IMR-90 (cell line): Measurements from ENCODE around the gene LAMC3. TPM values are rescaled to one million over a fixed set of nuclear protein-coding genes. Genes with fewer than 3 reads are reported as not detected.

ENCODE experiments used
- ATAC-seq: fragments of 200-7000 bp; cut with Tn5 transposase; 2 replicates; pipeline ENCODE4 v1.9.1; 2020; ENCODE audit warnings: low read depth, mild to moderate bottlenecking, moderate library complexity
- BruUV-seq: library from RNA; stranded (reverse); fragments of 400-500 nt; replicated peaks from 2 replicates; lab custom pipeline; 2021; lab: Mats Ljungman, UMichigan
- CTCF ChIA-PET: fragments of 300-600 bp; formaldehyde crosslinking; extraction: SDS; loops from one replicate; lab custom pipeline; 2021; ENCODE audit warnings: antibody characterized with exemption; lab: Yijun Ruan, JAX
- POLR2A ChIA-PET: fragments of 300-600 bp; sonication (Branson Sonifier 250); formaldehyde crosslinking; loops from one replicate; lab custom pipeline; 2022; ENCODE audit warnings: antibody characterized with exemption; ENCODE audit not compliant: unreplicated experiment; lab: Charles Lee
- DNase-seq: peaks from one replicate; pipeline ENCODE4 v3.0.0; 2013
- H2AFZ ChIP-seq: replicated peaks from 2 replicates; pipeline ENCODE3; 2013; ENCODE audit warnings: low read length, mild to moderate bottlenecking; ENCODE audit not compliant: poor library complexity
- H2AK5ac ChIP-seq: 2 replicates; pipeline ENCODE4 v1.6.1; 2013; ENCODE audit warnings: low read depth, low read length, inconsistent platforms
- H2AK9ac ChIP-seq: replicated peaks from 2 replicates; pipeline ENCODE3; 2013; ENCODE audit warnings: mild to moderate bottlenecking, low read depth, low read length, moderate library complexity; ENCODE audit not compliant: poor library complexity
- H2BK120ac ChIP-seq: 2 replicates; pipeline ENCODE4 v1.6.1; 2013; ENCODE audit warnings: low read depth, low read length, inconsistent platforms
- H2BK15ac ChIP-seq: 3 replicates; pipeline ENCODE4 v1.6.1; 2013; ENCODE audit warnings: low read depth, low read length, inconsistent platforms
- H2BK20ac ChIP-seq: 2 replicates; pipeline ENCODE4 v1.6.1; 2013; ENCODE audit warnings: low read depth, mild to moderate bottlenecking, inconsistent platforms, low read length, moderate library complexity
- H2BK5ac ChIP-seq: 2 replicates; pipeline ENCODE4 v1.6.1; 2013; ENCODE audit warnings: mild to moderate bottlenecking, low read depth, low read length, inconsistent platforms; ENCODE audit not compliant: poor library complexity, severe bottlenecking
- H3K14ac ChIP-seq: replicated peaks from 2 replicates; pipeline ENCODE4 v1.6.1; 2013; ENCODE audit warnings: low read depth, low read length, inconsistent platforms
- H3K18ac ChIP-seq: 2 replicates; pipeline ENCODE4 v1.6.1; 2013; ENCODE audit warnings: low read depth, low read length, control low read depth
- H3K23ac ChIP-seq: 2 replicates; pipeline ENCODE4 v1.6.1; 2013; ENCODE audit warnings: low read depth, low read length, inconsistent platforms
- H3K27ac ChIP-seq: 2 replicates; pipeline ENCODE4 v1.5.1; 2013; ENCODE audit warnings: mild to moderate bottlenecking, control low read depth, low read length; ENCODE audit not compliant: insufficient read depth
- H3K27me3 ChIP-seq: 2 replicates; pipeline ENCODE4 v1.6.1; 2013; ENCODE audit warnings: low read length; ENCODE audit not compliant: control insufficient read depth, insufficient read depth
- H3K36me3 ChIP-seq: 2 replicates; pipeline ENCODE4 v1.6.1; 2013; ENCODE audit warnings: low read length, mixed read lengths; ENCODE audit not compliant: control insufficient read depth, insufficient read depth
- H3K4ac ChIP-seq: 2 replicates; pipeline ENCODE4 v1.6.1; 2013; ENCODE audit warnings: low read depth, low read length, inconsistent platforms
- H3K4me1 ChIP-seq: 2 replicates; pipeline ENCODE4 v1.6.1; 2013; ENCODE audit warnings: low read length, mixed read lengths; ENCODE audit not compliant: control insufficient read depth, insufficient read depth
- H3K4me2 ChIP-seq: 2 replicates; pipeline ENCODE4 v1.6.1; 2013; ENCODE audit warnings: low read depth, mild to moderate bottlenecking, control low read depth, low read length, moderate library complexity
- H3K4me3 ChIP-seq: 2 replicates; pipeline ENCODE4 v1.5.1; 2013; ENCODE audit warnings: low read depth, mild to moderate bottlenecking, control low read depth, low read length, moderate library complexity; ENCODE audit not compliant: insufficient read depth
- H3K56ac ChIP-seq: 2 replicates; pipeline ENCODE4 v1.6.1; 2013; ENCODE audit warnings: low read length, inconsistent platforms; ENCODE audit not compliant: insufficient read depth; ENCODE audit errors: extremely low read depth
- H3K79me1 ChIP-seq, 2 experiments: 2 replicates each; pipeline ENCODE4 v1.6.1; 2013; ENCODE audit warnings: low read length in 2 of 2, inconsistent platforms in 1 of 2, low read depth in 1 of 2
- H3K9ac ChIP-seq: 2 replicates; pipeline ENCODE4 v1.6.1; 2013; ENCODE audit warnings: low read depth, low read length, control low read depth
- H3K9me1 ChIP-seq: 2 replicates; pipeline ENCODE4 v1.6.1; 2013; ENCODE audit warnings: low read length, inconsistent platforms; ENCODE audit not compliant: insufficient read depth
- H3K9me3 ChIP-seq: 2 replicates; pipeline ENCODE4 v1.6.1; 2013; ENCODE audit warnings: low read length; ENCODE audit not compliant: control insufficient read depth, insufficient read depth
- H4K20me1 ChIP-seq: 2 replicates; pipeline ENCODE4 v1.6.1; 2013; ENCODE audit warnings: low read length, inconsistent platforms; ENCODE audit not compliant: insufficient read depth
- H4K5ac ChIP-seq: 2 replicates; pipeline ENCODE4 v1.6.1; 2013; ENCODE audit warnings: mild to moderate bottlenecking, low read depth, low read length, control low read depth
- H4K8ac ChIP-seq, 2 experiments: 2 replicates each; pipeline ENCODE4 v1.6.1; 2013; ENCODE audit warnings: low read depth in 2 of 2, low read length in 2 of 2, control low read depth in 1 of 2, inconsistent platforms in 1 of 2
- H4K91ac ChIP-seq: 2 replicates; pipeline ENCODE4 v1.6.1; 2013; ENCODE audit warnings: low read depth, low read length, inconsistent platforms; ENCODE audit not compliant: insufficient read depth
- BHLHE40 ChIP-seq: fragments of 150-350 bp; IDR thresholded peaks from 2 replicates; pipeline ENCODE4 v1.6.1; 2016; ENCODE audit warnings: mild to moderate bottlenecking, low read depth, low read length
- CEBPB ChIP-seq: IDR thresholded peaks from 2 replicates; pipeline ENCODE4 v1.6.1; 2012; ENCODE audit warnings: low read depth, low read length, improper control_type of control experiment
- CHD1 ChIP-seq: IDR thresholded peaks from 2 replicates; pipeline ENCODE4 v1.6.1; 2012; ENCODE audit warnings: low read depth, low read length, improper control_type of control experiment
- FOS ChIP-seq: fragments of 150-350 bp; IDR thresholded peaks from 2 replicates; pipeline ENCODE4 v1.6.1; 2016; ENCODE audit warnings: low read depth, low read length
- MAFK ChIP-seq: IDR thresholded peaks from 2 replicates; pipeline ENCODE4 v1.6.1; 2012; ENCODE audit warnings: low read depth, low read length, improper control_type of control experiment
- MXI1 ChIP-seq: IDR thresholded peaks from 2 replicates; pipeline ENCODE4 v1.6.1; 2012; ENCODE audit warnings: low read depth, mild to moderate bottlenecking, low read length, moderate library complexity, borderline replicate concordance
- POLR2A ChIP-seq: IDR thresholded peaks from 2 replicates; pipeline ENCODE4 v1.6.1; 2012; ENCODE audit warnings: mild to moderate bottlenecking, low read depth, low read length
- SMC3 ChIP-seq: fragments of 150-350 bp; IDR thresholded peaks from 2 replicates; pipeline ENCODE4 v1.6.1; 2016; ENCODE audit warnings: low read depth, mild to moderate bottlenecking, antibody characterized with exemption, low read length, moderate library complexity
- WGBS, 2 experiments: methylation state at CpG; one replicate each; pipeline versions ENCODE4 v1.1.5 to v1.1.7; 2013; ENCODE audit warnings: missing lambda C conversion rate in 2 of 2; ENCODE audit not compliant: insufficient read length in 1 of 2; ENCODE audit errors: extremely low coverage in 2 of 2; 5-methylcytosine and 5-hydroxymethylcytosine counted together
- dilution Hi-C: fragments of 300-500 bp; cut with HindIII; formaldehyde crosslinking; loops from one replicate; pipeline ENCODE4 v1.14.3; 2018; ENCODE audit warnings: low sequenced_read_pairs; ENCODE audit not compliant: unreplicated experiment
- in situ Hi-C: fragments of 300-500 bp; cut with MboI; formaldehyde crosslinking; loops from 3 replicates; pipeline ENCODE4 v1.14.3; 2019; ENCODE audit warnings: low sequenced_read_pairs, inconsistent platforms, mixed read lengths
- intact Hi-C: fragments of 100-400 bp; cut with micrococcal nuclease; formaldehyde crosslinking; loops from 2 replicates; pipeline ENCODE4 v1.10.0; 2022
- polyA plus RNA-seq, 3 experiments: library from polyadenylated mRNA; depleted of rRNA; stranded (reverse); fragments of >200 nt; gene quantifications; 2 replicates each; pipeline ENCODE4 v1.2.3, GENCODE V29; 2012; ENCODE audit warnings: low replicate concordance in 1 of 3
- total RNA-seq: library from RNA; depleted of rRNA; stranded (reverse); fragments of >200 nt; gene quantifications from 2 replicates; pipeline ENCODE4 v1.2.3, GENCODE V29; 2012
- TF ChIP-seq, protein P1 (sequence below): fragments of 150-350 bp; IDR thresholded peaks from 2 replicates; pipeline ENCODE4 v1.6.1; 2017; ENCODE audit warnings: mild to moderate bottlenecking, antibody characterized with exemption, low read length, low read depth

Gene LAMC3
- total and polyA plus RNA-seq, 2 of the 4 experiments (the other 2 are of a cell fraction): not detected

DNA sequence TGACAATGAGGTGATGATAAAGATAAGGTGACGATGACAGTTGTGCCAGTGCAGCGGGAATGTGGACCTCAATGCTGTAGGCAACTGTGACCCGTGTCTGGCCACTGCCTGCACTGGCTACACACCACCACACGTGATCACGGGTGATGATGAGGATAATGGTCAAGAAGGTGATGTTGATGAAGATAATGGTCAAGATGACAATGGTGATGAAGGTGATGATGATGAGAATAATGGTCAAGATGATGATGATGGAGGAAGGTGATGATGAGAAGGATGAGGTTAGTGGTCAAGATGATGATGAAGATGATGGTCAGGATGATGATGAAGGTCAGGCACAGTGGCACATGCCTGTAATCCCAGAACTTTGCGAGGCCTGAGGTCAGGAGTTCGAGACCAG, 56.6 kb downstream of the LAMC3 start:
- H3K27ac ChIP-seq: no peak overlapping the region
- BruUV-seq: no TSS peak
- no peak overlapping the region for H2AFZ ChIP-seq
- H3K18ac ChIP-seq: no peak overlapping the region
- ATAC-seq (no peak), DNase-seq (no peak)
- no peak overlapping the region for H3K9ac ChIP-seq
- H3K79me1 ChIP-seq: no peaks in the 10 kb centered on the region
- TF ChIP-seq CEBPB (no peak), FOS (no peak), CHD1 (no peak), MXI1 (no peak), POLR2A (no peak), MAFK (no peak), SMC3 (no peak), BHLHE40 (no peak)
- TF ChIP-seq, protein P1, sequence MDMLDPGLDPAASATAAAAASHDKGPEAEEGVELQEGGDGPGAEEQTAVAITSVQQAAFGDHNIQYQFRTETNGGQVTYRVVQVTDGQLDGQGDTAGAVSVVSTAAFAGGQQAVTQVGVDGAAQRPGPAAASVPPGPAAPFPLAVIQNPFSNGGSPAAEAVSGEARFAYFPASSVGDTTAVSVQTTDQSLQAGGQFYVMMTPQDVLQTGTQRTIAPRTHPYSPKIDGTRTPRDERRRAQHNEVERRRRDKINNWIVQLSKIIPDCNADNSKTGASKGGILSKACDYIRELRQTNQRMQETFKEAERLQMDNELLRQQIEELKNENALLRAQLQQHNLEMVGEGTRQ: no peak
- H2BK15ac ChIP-seq: no peak overlapping the region
- H2BK5ac ChIP-seq: no peak overlapping the region
- 89% methylated on average over 3 of the region's 7 CpGs; no CpG with 5 or more reads in 1 of the 2 experiments for WGBS, 2 experiments
- no peak overlapping the region for H2AK9ac ChIP-seq
- H2BK120ac ChIP-seq: no peak overlapping the region
- H3K4ac ChIP-seq: no peak overlapping the region
- no peak overlapping the region for H3K56ac ChIP-seq
- no peak overlapping the region for H2AK5ac ChIP-seq
- no peaks in the 10 kb centered on the region for H3K4me1 ChIP-seq
- no peaks in the 10 kb centered on the region for H4K20me1 ChIP-seq
- H3K23ac ChIP-seq: no peak overlapping the region
- no peak overlapping the region for H3K14ac ChIP-seq
- no peak overlapping the region for H4K5ac ChIP-seq
- no peak overlapping the region for H2BK20ac ChIP-seq
- H3K36me3 ChIP-seq: no peaks in the 10 kb centered on the region
- no peak overlapping the region for H4K91ac ChIP-seq
- CTCF ChIA-PET: no interaction called here
- no peak overlapping the region for H4K8ac ChIP-seq
- POLR2A ChIA-PET: no interaction called here
- intact Hi-C loops (no loop called here), dilution Hi-C loops (no loop called here), in situ Hi-C loops (no loop called here)
- H3K9me3 ChIP-seq: no peaks in the 10 kb centered on the region
- peaks cover 34% of the 10 kb centered on the region for H3K27me3 ChIP-seq
- H3K4me3 ChIP-seq: no peak overlapping the region
- H3K4me2 ChIP-seq: no peak overlapping the region
- H3K9me1 ChIP-seq: no peaks in the 10 kb centered on the region; the same call in 1 of the 2 replicates
